GM19328 (cell line): ENCODE data around the gene SEPSECS.

Experiments used
- ATAC-seq: cut with Tn5 transposase; IDR thresholded peaks from one replicate; pipeline ENCODE4 v1.9.1; 2021; ENCODE audit warnings: mild to moderate bottlenecking, moderate library complexity; ENCODE audit not compliant: unreplicated experiment

The SEPSECS gene

GRCh38 chr4:25159837-25160713 lies at the start of gene SEPSECS:
Gene SEPSECS, minus strand, starts transcription at chr4:25160449. Its CDS starts 80 bp downstream, at chr4:25160369.
- peak; percentile 88 for ATAC-seq

DNA sequence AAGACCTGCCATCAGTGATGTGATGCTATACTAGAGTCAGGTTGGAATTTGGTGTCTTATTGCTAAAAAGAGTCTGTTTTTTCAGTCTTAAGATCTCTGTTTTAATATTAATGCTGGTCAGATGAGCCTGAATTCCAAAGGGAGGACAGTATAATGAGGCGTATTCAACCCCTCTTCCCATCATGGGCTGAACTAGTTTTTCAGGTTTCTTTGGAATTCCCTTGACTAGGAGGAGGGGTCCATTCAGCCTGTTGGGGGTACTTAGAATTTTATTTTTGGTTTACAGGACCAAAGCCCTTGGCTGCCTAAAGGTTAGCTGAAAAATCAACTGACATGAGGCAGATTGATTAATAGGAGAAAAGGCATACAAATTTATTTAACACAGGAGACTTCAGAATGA lies 49.5 kb upstream of the SEPSECS start:
- ATAC-seq: no peak

GRCh38 chr4:25207997-25208396 lies 47.7 kb upstream of the SEPSECS start:
- ATAC-seq: no peak

GRCh38 chr4:25198713-25199112 lies 38.5 kb upstream of the SEPSECS start:
- no peak for ATAC-seq

- ATAC-seq: no peak
These were observed 30.2 kb upstream of the SEPSECS start for GRCh38 chr4:25190407-25190806.

- no peak for ATAC-seq
These were observed 23.8 kb upstream of the SEPSECS start for GRCh38 chr4:25184056-25184455.

DNA sequence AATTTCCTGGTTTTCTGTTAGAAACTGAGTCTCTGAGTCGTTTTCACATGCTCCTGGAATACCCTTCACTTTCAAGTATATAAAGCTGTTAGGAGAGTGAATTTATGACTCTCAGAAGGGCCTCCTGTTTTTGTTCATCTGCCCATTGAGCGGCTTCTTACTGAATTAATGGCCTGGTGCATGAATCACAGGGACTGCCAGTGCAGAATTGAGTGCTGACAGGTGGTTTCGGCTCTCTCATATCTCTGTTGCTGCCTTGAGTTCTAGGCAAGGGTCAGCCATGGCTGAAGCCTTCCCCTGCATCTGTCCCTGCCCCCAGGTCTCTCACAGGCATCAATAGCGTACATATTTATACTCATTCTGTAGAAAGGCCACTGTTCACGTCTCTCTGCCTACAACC lies 22.7 kb upstream of the SEPSECS start:
- no peak for ATAC-seq

- peak; percentile 94 for ATAC-seq
These were observed 20.4 kb upstream of the SEPSECS start for GRCh38 chr4:25180524-25181131.

DNA sequence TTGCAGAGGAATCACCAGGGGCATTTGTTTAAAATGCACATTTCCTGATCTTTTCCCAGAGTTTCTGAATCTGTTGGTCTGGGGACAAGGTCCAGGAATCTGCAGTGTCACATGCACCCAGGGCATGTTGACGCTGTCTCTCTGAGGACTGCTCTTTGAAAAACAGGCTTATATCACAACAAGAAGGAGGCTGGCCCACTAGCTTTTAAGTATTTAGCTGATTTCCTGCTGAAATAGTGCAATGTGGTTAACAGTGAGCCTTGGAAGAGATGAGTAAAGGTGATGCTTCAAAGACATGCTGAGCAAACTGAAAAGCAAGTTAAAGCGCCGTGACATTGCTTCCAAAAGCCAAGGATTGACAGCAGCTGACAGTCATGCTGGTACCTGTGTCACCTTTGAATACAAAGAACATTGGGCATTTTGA lies 18.6 kb upstream of the SEPSECS start:
- ATAC-seq: no peak

- no peak for ATAC-seq
These were observed 16.9 kb upstream of the SEPSECS start for GRCh38 chr4:25177147-25177546.

DNA sequence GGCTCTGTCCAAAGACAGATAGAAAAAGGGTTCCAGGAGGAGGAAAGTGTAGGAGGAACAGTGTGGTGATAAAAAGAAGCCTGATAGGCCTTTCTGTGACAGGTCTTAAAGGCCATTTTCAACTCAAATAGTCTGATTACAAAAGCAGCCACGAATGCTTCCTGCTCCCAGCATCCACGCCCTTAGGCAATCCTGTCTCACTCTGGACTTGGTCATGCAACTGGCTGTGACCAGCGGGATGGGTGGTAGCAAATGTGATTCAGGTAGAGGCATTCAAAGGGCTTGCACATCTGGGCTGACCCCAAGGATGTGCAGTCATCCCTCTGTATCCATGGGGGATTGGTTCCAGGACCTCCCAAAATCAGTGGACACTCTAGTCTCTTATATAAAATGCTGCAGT lies 14.4 kb upstream of the SEPSECS start:
- no peak for ATAC-seq

GRCh38 chr4:25172961-25173915 lies 13.0 kb upstream of the SEPSECS start:
- no peak for ATAC-seq

DNA sequence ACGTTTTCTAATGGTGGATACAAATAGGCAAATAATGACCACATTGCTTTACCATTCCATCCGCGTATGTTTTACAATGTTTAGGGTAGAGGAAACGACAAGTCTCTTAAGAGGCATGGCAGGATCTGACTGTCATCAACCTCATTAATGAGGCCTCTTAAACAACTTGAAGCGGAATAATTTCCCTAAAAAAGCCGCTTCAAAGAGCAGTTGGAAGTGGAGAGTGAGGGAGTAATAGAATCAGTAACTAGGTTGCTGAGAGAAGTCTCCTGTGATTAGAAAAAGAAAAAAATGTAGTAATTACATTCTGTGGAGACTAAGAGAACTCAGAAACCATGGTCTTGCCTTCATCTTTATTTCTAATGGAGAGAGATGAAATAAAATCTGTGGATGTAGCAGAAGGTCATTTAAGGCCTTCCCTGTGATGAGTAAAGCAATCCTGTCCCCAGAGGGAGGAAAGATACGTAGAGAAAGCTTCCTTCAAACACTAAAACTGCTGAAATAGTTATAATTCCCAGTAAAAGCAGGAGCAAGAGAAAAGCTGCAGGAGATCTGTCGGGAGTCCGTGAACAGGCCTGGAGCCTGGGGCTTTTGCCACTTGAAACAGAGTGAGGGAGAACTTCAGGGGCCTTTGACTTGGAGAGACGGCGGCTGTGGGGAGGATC lies 11.1 kb upstream of the SEPSECS start:
- ATAC-seq: no peak

DNA sequence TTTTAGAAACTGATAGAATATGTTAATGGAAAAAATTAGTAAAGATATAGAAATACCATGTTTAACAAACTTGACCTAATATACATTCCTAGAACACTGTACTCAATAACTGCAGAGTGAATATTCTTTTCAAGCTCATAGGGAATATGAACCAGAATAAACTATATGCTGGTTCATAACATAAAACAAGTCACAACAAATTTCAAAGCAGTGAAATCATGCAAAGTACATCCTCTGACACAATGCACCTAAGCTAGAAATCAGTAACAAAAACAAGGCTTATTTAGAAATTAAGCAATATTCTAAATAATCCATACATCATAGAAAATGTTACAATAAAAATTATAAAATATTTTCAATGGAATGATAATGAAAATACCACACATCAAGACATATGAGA lies 9.2 kb upstream of the SEPSECS start:
- no peak for ATAC-seq

- no peak for ATAC-seq
These were observed 5.7 kb upstream of the SEPSECS start for GRCh38 chr4:25165916-25166315.

DNA sequence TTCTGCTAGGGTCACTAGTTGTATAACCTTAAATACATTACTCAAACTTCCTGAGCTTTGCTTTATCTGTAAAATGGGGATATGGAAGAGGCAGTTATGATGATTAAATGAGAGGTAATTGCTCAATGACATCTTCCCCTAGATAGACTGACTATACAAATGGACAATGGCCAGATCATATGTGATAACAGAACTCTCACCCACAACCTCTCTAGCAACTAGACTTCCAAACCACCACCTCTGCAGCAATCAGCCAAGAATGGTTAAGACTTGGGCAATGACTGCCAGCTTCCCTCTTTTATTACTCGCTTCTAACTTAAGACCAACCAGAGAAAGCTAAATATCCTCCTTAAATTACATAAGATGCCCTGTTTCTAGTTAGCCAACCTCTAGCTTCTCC lies 2.9 kb upstream of the SEPSECS start:
- ATAC-seq: no peak

- no peak for ATAC-seq
These were observed 2.3 kb upstream of the SEPSECS start for GRCh38 chr4:25162566-25162965.

- no peak for ATAC-seq
These were observed 1.3 kb upstream of the SEPSECS start for GRCh38 chr4:25161593-25161950.

DNA sequence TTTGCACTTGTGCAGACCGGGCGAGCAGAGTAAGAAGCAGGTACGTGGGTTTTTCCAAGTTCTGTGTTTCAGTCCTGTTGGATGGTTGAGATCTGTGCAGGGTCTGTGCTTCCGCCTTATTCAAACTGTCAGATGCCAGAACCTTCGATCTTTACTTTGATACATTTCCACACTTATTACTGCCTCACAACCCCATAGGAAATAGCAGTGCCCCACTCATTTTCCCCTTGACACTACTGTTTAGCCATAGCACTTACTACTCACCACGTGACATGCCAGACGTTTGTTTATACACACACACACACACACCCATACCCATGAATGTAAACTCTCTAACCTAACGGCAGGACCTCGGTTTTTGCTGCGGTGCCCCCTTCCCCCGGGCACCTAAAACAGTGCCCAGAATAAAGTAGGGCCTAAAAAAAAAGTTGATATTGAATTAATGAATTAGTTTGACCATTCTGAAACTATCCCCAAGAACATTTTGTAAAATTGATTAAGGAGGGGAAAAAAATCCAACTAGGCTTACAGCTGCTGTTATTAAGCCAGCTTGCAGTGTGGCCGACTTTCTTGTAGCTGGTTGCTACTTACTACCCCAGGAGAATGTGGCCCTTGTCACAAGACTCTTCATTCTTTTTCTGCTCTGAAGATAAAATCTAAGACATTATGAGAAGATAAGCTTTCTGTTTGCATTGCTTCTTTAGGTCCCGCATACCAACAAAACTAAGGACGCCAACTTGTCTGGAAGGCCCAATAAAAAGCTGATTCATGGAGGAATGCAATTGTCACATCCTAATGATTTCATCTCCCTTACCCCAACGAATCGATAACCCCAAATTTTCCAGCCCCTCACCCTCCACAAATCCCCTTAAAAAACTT lies 704 bp upstream of the SEPSECS start:
- no peak for ATAC-seq

DNA sequence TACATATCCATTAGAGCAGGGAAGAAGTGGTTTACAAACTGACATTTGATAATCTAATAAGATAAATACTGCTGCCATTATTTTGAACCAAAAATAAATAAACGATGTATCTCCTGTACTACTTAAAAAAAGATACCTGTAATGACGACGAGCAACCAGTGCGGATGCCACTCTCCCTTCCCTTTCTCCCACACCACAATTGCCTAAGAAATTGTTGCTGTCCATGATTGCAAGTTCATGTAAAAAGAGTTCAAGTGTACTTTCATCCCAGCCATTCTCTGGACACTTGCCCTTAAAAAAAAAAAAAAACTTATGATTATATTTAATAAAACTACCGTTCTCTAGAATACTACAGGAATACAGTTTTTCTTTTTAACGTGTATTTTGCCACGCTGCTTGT lies 1.4 kb downstream of the SEPSECS start:
- ATAC-seq: no peak
